RWPE1 (cell line): ENCODE data around the gene HERPUD1.

Experiments used
- CTCF ChIA-PET: fragments of 350-600 bp; sonication (Branson Sonifier 250); formaldehyde crosslinking; extraction: SDS; loops from one replicate; lab custom pipeline; 2021; lab: Yijun Ruan, JAX
- POLR2A ChIA-PET: fragments of 400-600 bp; formaldehyde crosslinking; extraction: SDS; loops from one replicate; lab custom pipeline; 2020; ENCODE audit warnings: antibody characterized with exemption; ENCODE audit not compliant: low non-redundant PET; lab: Yijun Ruan, JAX
- DNase-seq: peaks from one replicate; pipeline ENCODE4 v3.0.0; 2012; ENCODE audit warnings: low spot score
- H3K27ac ChIP-seq: fragments of 450-650 bp; 2 replicates; pipeline ENCODE4 v1.5.1; 2017
- TF ChIP-seq, protein P1 (sequence below): fragments of 450-650 bp; conservative IDR thresholded peaks from 2 replicates; pipeline ENCODE4 v1.5.1; 2017; ENCODE audit warnings: low read depth, mild to moderate bottlenecking

The HERPUD1 gene

DNA sequence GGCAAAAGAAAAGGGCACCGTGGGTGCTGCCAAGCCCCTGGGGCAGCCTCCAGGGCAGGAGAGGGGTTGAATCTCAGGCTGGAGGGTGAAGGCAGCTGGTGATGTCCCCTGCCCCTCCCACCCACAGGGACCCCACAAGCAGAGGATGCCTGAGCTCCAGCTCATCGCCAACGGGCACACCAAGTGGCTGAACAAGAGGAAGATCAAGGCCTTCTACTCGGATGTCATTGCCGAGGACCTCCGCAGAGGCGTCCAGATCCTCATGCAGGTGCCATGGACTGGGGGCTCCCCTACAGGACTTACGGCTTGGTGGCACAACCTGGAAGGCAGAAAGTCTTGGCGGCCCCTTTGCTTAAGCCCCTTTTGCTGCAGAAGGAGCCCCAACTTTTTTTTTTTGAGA is 45.1 kb upstream of the HERPUD1 start:
- TF ChIP-seq, protein P1, sequence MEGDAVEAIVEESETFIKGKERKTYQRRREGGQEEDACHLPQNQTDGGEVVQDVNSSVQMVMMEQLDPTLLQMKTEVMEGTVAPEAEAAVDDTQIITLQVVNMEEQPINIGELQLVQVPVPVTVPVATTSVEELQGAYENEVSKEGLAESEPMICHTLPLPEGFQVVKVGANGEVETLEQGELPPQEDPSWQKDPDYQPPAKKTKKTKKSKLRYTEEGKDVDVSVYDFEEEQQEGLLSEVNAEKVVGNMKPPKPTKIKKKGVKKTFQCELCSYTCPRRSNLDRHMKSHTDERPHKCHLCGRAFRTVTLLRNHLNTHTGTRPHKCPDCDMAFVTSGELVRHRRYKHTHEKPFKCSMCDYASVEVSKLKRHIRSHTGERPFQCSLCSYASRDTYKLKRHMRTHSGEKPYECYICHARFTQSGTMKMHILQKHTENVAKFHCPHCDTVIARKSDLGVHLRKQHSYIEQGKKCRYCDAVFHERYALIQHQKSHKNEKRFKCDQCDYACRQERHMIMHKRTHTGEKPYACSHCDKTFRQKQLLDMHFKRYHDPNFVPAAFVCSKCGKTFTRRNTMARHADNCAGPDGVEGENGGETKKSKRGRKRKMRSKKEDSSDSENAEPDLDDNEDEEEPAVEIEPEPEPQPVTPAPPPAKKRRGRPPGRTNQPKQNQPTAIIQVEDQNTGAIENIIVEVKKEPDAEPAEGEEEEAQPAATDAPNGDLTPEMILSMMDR: no peak
- no peak overlapping the region for H3K27ac ChIP-seq
- no peak for DNase-seq
- ChIA-PET POLR2A (no interaction called here), CTCF (interaction anchor here (0.6 kb wide), 1 partner anchor 50 kb away, joined by 3 read pairs; no protein-coding TSS in a partner anchor)

DNA sequence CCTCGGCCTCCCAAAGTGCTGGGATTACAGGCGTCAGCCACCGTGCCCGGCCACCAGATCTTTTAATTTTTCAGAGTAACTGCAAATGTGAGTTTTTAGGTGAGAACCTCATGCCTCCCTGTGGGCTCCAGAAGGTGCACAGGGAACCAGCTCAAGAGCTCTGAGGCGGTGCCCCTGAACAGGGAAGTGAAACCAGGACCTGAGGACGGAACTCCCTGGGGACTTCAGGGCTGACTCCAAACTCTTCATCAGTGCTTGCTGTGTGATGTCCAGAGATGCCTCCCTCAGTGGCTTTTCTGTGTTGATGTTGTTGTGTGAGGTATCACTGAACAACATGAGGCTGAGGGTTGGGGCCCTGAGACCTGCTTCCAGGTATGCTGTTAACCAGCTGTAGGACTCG is 43.1 kb upstream of the HERPUD1 start:
- CTCF ChIA-PET: no interaction called here
- DNase-seq: no peak
- POLR2A ChIA-PET: no interaction called here
- H3K27ac ChIP-seq: no peak overlapping the region
- TF ChIP-seq, protein P1: no peak

DNA sequence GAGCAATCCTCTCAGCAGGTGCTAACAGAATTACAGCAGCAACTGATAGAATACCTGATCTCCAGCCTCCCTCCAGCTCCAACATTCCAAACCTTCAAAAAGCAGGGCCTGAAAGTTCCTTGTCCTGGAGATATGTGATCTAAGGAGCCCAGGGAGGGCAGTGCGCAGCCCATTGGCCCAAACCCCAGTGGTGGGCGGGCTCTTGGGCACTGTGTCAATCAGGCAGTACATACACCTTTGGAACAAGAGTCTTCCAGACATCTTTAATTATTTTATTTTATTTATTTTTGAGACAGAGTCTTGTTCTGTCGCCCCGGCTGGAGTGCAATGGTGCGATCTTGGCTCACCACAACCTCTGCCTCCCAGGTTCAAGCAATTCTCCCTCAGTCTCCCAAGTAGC is 42.7 kb upstream of the HERPUD1 start:
- DNase-seq: no peak
- CTCF ChIA-PET: no interaction called here
- POLR2A ChIA-PET: no interaction called here
- H3K27ac ChIP-seq: no peak overlapping the region
- TF ChIP-seq, protein P1: no peak

DNA sequence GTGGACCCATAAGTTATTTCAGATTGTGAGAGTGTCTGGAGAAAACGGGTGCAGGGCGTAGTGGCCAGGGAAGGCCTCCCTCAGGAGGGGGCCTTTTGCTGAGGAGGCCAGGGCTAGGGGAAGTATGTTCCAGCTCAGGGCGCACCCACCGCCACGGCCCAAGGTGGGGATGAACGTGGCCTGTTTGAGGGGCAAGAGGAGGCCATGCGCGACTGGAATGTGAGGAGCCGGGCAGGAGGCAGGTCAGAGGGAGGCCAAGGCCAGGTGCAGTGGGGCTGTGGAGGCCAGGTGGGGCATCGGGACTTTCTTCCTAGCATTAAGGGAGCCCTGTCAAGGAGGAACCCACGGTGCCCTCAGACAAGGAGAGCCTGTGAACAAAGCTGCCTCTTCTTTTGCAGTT is 40.3 kb upstream of the HERPUD1 start:
- DNase-seq: no peak
- TF ChIP-seq, protein P1: no peak
- ChIA-PET POLR2A (no interaction called here), CTCF (interaction anchor here (0.6 kb wide), 1 partner anchor 113 kb away, joined by 3 read pairs; no protein-coding TSS in a partner anchor)
- H3K27ac ChIP-seq: no peak overlapping the region

DNA sequence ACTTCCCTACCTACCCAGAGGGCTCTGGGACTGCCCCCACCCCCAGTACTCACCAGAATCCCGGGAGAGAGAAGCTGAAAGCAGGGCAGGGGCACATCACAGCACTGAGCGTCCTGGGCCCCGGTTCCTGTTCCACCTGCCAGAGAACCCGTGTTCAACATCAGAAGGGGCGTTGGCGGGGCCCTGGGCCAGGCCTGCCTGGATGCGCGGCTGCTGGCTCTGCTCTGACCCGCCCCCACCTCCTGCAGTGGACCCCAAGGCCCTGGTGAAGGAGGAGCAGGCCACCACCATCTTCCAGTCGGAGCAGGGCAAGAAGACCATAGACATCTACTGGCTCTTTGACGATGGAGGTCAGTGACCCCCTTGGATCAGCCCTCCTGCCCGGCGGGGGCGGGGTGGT is 39.2 kb upstream of the HERPUD1 start:
- no peak overlapping the region for H3K27ac ChIP-seq
- ChIA-PET CTCF (no interaction called here), POLR2A (no interaction called here)
- TF ChIP-seq, protein P1: no peak
- no peak for DNase-seq

- TF ChIP-seq, protein P1: no peak
- DNase-seq: no peak
- ChIA-PET POLR2A (no interaction called here), CTCF (no interaction called here)
- no peak overlapping the region for H3K27ac ChIP-seq
These were observed 37.5 kb upstream of the HERPUD1 start for GRCh38 chr16:56894331-56894917.
